H9 (cell line): ENCODE measurements around the gene PPTC7. TPM values are rescaled to one million over a fixed set of nuclear protein-coding genes. Genes with fewer than 3 reads are reported as not detected.

Source experiments
- DNase-seq: peaks from one replicate; pipeline ENCODE4 v3.0.0-alpha.2; 2017
- H2AFZ ChIP-seq: one replicate; pipeline ENCODE4 v1.6.1; 2013; ENCODE audit warnings: mild to moderate bottlenecking, low read length, control low read depth, moderate library complexity
- H2AK5ac ChIP-seq: 2 replicates; pipeline ENCODE4 v1.6.1; 2013; ENCODE audit warnings: low read length, control low read depth, mixed read lengths; ENCODE audit not compliant: insufficient read length
- H2BK120ac ChIP-seq: one replicate; pipeline ENCODE4 v1.6.1; 2013; ENCODE audit warnings: low read depth, mild to moderate bottlenecking, low read length, control low read depth, inconsistent platforms; ENCODE audit not compliant: poor library complexity, severe bottlenecking
- H2BK12ac ChIP-seq: 2 replicates; pipeline ENCODE4 v1.6.1; 2013; ENCODE audit warnings: low read length, control low read depth, mixed read lengths, low read depth; ENCODE audit not compliant: insufficient read length
- H2BK15ac ChIP-seq: 2 replicates; pipeline ENCODE4 v1.6.1; 2013; ENCODE audit warnings: low read depth, low read length, control low read depth
- H2BK20ac ChIP-seq: one replicate; pipeline ENCODE4 v1.6.1; 2013; ENCODE audit warnings: low read depth, mild to moderate bottlenecking, low read length, control low read depth, inconsistent platforms; ENCODE audit not compliant: poor library complexity, severe bottlenecking
- H2BK5ac ChIP-seq: 2 replicates; pipeline ENCODE4 v1.6.1; 2013; ENCODE audit warnings: low read length, control low read depth, mixed read lengths; ENCODE audit not compliant: insufficient read length
- H3K14ac ChIP-seq: 2 replicates; pipeline ENCODE4 v1.6.1; 2013; ENCODE audit warnings: low read length, control low read depth; ENCODE audit not compliant: insufficient read depth
- H3K18ac ChIP-seq: 2 replicates; pipeline ENCODE4 v1.6.1; 2013; ENCODE audit warnings: low read depth, mild to moderate bottlenecking, mixed read lengths, low read length, control low read depth; ENCODE audit not compliant: insufficient read length
- H3K23ac ChIP-seq: 2 replicates; pipeline ENCODE4 v1.6.1; 2013; ENCODE audit warnings: low read length, control low read depth, mixed read lengths, low read depth; ENCODE audit not compliant: insufficient read length
- H3K23me2 ChIP-seq: 2 replicates; pipeline ENCODE4 v1.6.1; 2013; ENCODE audit warnings: low read depth, mild to moderate bottlenecking, mixed read lengths, low read length, control low read depth; ENCODE audit not compliant: insufficient read length, poor library complexity, severe bottlenecking
- H3K27ac ChIP-seq: 2 replicates; pipeline ENCODE4 v1.5.1; 2013; ENCODE audit warnings: low read length, control low read depth, mixed read lengths, low read depth; ENCODE audit not compliant: insufficient read length
- H3K27me3 ChIP-seq: 2 replicates; pipeline ENCODE4 v1.6.1; 2013; ENCODE audit warnings: low read length, control low read depth, inconsistent platforms; ENCODE audit not compliant: insufficient read depth
- H3K4ac ChIP-seq: 2 replicates; pipeline ENCODE4 v1.6.1; 2013; ENCODE audit warnings: low read depth, mild to moderate bottlenecking, control low read depth, inconsistent platforms, low read length, moderate library complexity
- H3K4me1 ChIP-seq: 2 replicates; pipeline ENCODE4 v1.6.1; 2013; ENCODE audit warnings: low read length, control low read depth, inconsistent platforms; ENCODE audit not compliant: insufficient read depth
- H3K4me2 ChIP-seq: 2 replicates; pipeline ENCODE4 v1.6.1; 2013; ENCODE audit warnings: low read length, control low read depth, mixed read lengths; ENCODE audit not compliant: insufficient read length, insufficient read depth
- H3K56ac ChIP-seq: 2 replicates; pipeline ENCODE4 v1.6.1; 2013; ENCODE audit warnings: low read depth, mild to moderate bottlenecking, mixed read lengths, low read length, control low read depth; ENCODE audit not compliant: insufficient read length
- H3K79me1 ChIP-seq: 2 replicates; pipeline ENCODE4 v1.6.1; 2013; ENCODE audit warnings: low read depth, mild to moderate bottlenecking, moderate library complexity, low read length, control low read depth, inconsistent platforms; ENCODE audit not compliant: insufficient read depth, poor library complexity, severe bottlenecking
- H3K79me2 ChIP-seq: 2 replicates; pipeline ENCODE4 v1.6.1; 2013; ENCODE audit warnings: low read length, control low read depth, inconsistent platforms; ENCODE audit not compliant: insufficient read depth
- H3K9ac ChIP-seq: 2 replicates; pipeline ENCODE4 v1.6.1; 2013; ENCODE audit warnings: low read length, control low read depth, mixed read lengths; ENCODE audit not compliant: insufficient read length; ENCODE audit errors: extremely low read depth
- H3K9me3 ChIP-seq: one replicate; pipeline ENCODE4 v1.6.1; 2013; ENCODE audit warnings: low read depth, low read length, inconsistent platforms; ENCODE audit not compliant: control insufficient read depth
- H3T11ph ChIP-seq: one replicate; pipeline ENCODE4 v1.6.1; 2013; ENCODE audit warnings: mild to moderate bottlenecking, low read length, control low read depth, inconsistent platforms
- H4K20me1 ChIP-seq: one replicate; pipeline ENCODE4 v1.6.1; 2013; ENCODE audit not compliant: control insufficient read depth, insufficient read length, insufficient read depth
- H4K5ac ChIP-seq: 2 replicates; pipeline ENCODE4 v1.6.1; 2013; ENCODE audit warnings: low read depth, mild to moderate bottlenecking, mixed read lengths, low read length, control low read depth; ENCODE audit not compliant: insufficient read length
- H4K8ac ChIP-seq: replicated peaks from 2 replicates; pipeline ENCODE4 v1.6.1; 2013; ENCODE audit warnings: low read length, control low read depth, mixed read lengths, low read depth; ENCODE audit not compliant: insufficient read length
- H4K91ac ChIP-seq: 2 replicates; pipeline ENCODE4 v1.6.1; 2013; ENCODE audit warnings: low read depth, mild to moderate bottlenecking, moderate library complexity, mixed read lengths, low read length, control low read depth; ENCODE audit not compliant: insufficient read length
- H3K27ac Mint-ChIP-seq, 3 experiments: 2 replicates in 2 of 3; 3 replicates in 1 of 3; pipeline ENCODE4 v1.8.0; 2020 to 2021; ENCODE audit warnings: mixed read lengths in 3 of 3, mild to moderate bottlenecking in 1 of 3, moderate library complexity in 1 of 3
- H3K27me3 Mint-ChIP-seq: 2 replicates; pipeline ENCODE4 v1.8.0; 2021; ENCODE audit warnings: low read depth, mild to moderate bottlenecking, moderate library complexity, mixed read lengths
- H3K36me3 Mint-ChIP-seq, 3 experiments: 2 replicates in 2 of 3; 3 replicates in 1 of 3; pipeline ENCODE4 v1.8.0; 2020 to 2021; ENCODE audit warnings: low read depth in 3 of 3, mixed read lengths in 3 of 3; ENCODE audit not compliant: insufficient read depth in 1 of 3
- H3K4me1 Mint-ChIP-seq, 2 experiments: 2 replicates each; pipeline ENCODE4 v1.8.0; 2020; ENCODE audit warnings: mixed read lengths in 2 of 2
- H3K4me3 Mint-ChIP-seq, 2 experiments: 2 replicates in 1 of 2; 3 replicates in 1 of 2; pipeline ENCODE4 v1.8.0; 2020 to 2021; ENCODE audit warnings: mild to moderate bottlenecking in 2 of 2, mixed read lengths in 2 of 2, moderate library complexity in 1 of 2
- H3K9me3 Mint-ChIP-seq, 2 experiments: 2 replicates in 1 of 2; 3 replicates in 1 of 2; pipeline ENCODE4 v1.8.0; 2020; ENCODE audit warnings: mild to moderate bottlenecking in 2 of 2, mixed read lengths in 2 of 2, moderate library complexity in 1 of 2
- CTCF ChIP-seq: fragments of 200-600 bp; sonication (generic); conservative IDR thresholded peaks from 3 replicates; pipeline ENCODE4 v1.8.0; 2021; ENCODE audit warnings: antibody characterized with exemption, mild to moderate bottlenecking
- WGBS: extraction: QIAGEN DNeasy Blood & Tissue Kit; methylation state at CpG from one replicate; pipeline ENCODE4 v1.1.7; 2013; ENCODE audit warnings: missing lambda C conversion rate, low lambda C conversion rate, mixed read lengths; ENCODE audit not compliant: insufficient read length; ENCODE audit errors: extremely low coverage; 5-methylcytosine and 5-hydroxymethylcytosine counted together
- long read RNA-seq: library from polyadenylated mRNA; unstranded; transcript quantifications from one replicate; pipeline ENCODE4 v2.0.0, GENCODE V29; 2020
- total RNA-seq: library from RNA; stranded (reverse); gene quantifications from 2 replicates; pipeline ENCODE4 v1.2.1, GENCODE V29; 2021

Gene PPTC7
- total RNA-seq = 15.7 and 15.8 TPM in 2 replicates
- long read RNA-seq, full-length matches to known transcripts = 1 of 3 reads
- long read RNA-seq, partial matches to known transcripts = 0 of 3 reads
- long read RNA-seq, other reads (novel, unspliced or antisense) = 2 of 3 reads

GRCh38 chr12:110583137-110584059 is at the start of gene PPTC7:
TSS of gene PPTC7 (minus strand) at chr12:110583318. CDS start at chr12:110583031, 287 bp downstream.
- peak; percentile 98 for DNase-seq
- peak within 1 kb of the TSS; percentile 25 to 68 (median 39); a peak in 2 of 7 replicates for H3K27ac Mint-ChIP-seq
- H4K20me1 ChIP-seq = no peaks in the 10 kb centered on the region
- no peak within 1 kb of the TSS for H2BK20ac ChIP-seq
- peak within 1 kb of the TSS; percentile 70 for H3K4me2 ChIP-seq
- no peaks in the 10 kb centered on the region for H3K27me3 Mint-ChIP-seq
- H3K36me3 Mint-ChIP-seq = peaks cover 2 to 6% (median 5%) of the 10 kb centered on the region in 3 experiments; a peak in 4 of 7 replicates
- no peak within 1 kb of the TSS for H3K56ac ChIP-seq
- no peak within 1 kb of the TSS for H2BK120ac ChIP-seq
- H3K79me2 ChIP-seq = peaks cover 11% of the 10 kb centered on the region; the same call in 1 of the 2 replicates
- WGBS = no CpG with 5 or more reads among the region's 52 CpGs
- H3K9me3 Mint-ChIP-seq = no peaks in the 10 kb centered on the region
- no peak within 1 kb of the TSS for H3K23ac ChIP-seq
- H3K23me2 ChIP-seq = peaks cover 5% of the 10 kb centered on the region
- H3K79me1 ChIP-seq = no peaks in the 10 kb centered on the region
- no peak within 1 kb of the TSS for H3K27ac ChIP-seq
- TF ChIP-seq CTCF = no peak
- H3T11ph ChIP-seq = no peak within 1 kb of the TSS
- H4K91ac ChIP-seq = no peak within 1 kb of the TSS
- H2BK5ac ChIP-seq = no peak within 1 kb of the TSS
- H3K4me3 Mint-ChIP-seq = peak within 1 kb of the TSS; percentile 85 to 97
- H3K9ac ChIP-seq = peak within 1 kb of the TSS; percentile 11
- no peak within 1 kb of the TSS for H4K5ac ChIP-seq
- no peaks in the 10 kb centered on the region for H3K9me3 ChIP-seq
- H4K8ac ChIP-seq = no peak within 1 kb of the TSS
- H3K18ac ChIP-seq = no peak within 1 kb of the TSS
- H3K27me3 ChIP-seq = no peaks in the 10 kb centered on the region
- peak within 1 kb of the TSS; percentile 69 for H2AFZ ChIP-seq
- peak within 1 kb of the TSS; percentile 51 for H3K14ac ChIP-seq
- H2BK12ac ChIP-seq = no peak within 1 kb of the TSS
- peaks cover 6% of the 10 kb centered on the region; the same call in 1 of the 2 replicates for H3K4me1 ChIP-seq
- no peak within 1 kb of the TSS for H2AK5ac ChIP-seq
- no peak within 1 kb of the TSS for H3K4ac ChIP-seq
- H3K4me1 Mint-ChIP-seq = peaks cover 37% of the 10 kb centered on the region in 2 experiments
- no peak within 1 kb of the TSS; the same call in 1 of the 2 replicates for H2BK15ac ChIP-seq
